LHCN-M2 (cell line): ENCODE data around the gene OTUB2. TPM values are rescaled to one million over a fixed set of nuclear protein-coding genes. Genes with fewer than 3 reads are reported as not detected.
A peak's percentile ranks its signal among the peaks of the same experiment; 100 is the strongest.

Source experiments
- DNase-seq: peaks from one replicate; pipeline ENCODE4 v3.0.0-alpha.2; 2012; ENCODE audit warnings: low read depth
- total RNA-seq: library from RNA; depleted of rRNA; stranded (reverse); fragments of >200 nt; gene quantifications from 2 replicates; pipeline ENCODE4 v1.2.3, GENCODE V29; 2014

OTUB2 gene
- total RNA-seq, 1 experiment from 2014 or later, result 0.69 TPM

DNA sequence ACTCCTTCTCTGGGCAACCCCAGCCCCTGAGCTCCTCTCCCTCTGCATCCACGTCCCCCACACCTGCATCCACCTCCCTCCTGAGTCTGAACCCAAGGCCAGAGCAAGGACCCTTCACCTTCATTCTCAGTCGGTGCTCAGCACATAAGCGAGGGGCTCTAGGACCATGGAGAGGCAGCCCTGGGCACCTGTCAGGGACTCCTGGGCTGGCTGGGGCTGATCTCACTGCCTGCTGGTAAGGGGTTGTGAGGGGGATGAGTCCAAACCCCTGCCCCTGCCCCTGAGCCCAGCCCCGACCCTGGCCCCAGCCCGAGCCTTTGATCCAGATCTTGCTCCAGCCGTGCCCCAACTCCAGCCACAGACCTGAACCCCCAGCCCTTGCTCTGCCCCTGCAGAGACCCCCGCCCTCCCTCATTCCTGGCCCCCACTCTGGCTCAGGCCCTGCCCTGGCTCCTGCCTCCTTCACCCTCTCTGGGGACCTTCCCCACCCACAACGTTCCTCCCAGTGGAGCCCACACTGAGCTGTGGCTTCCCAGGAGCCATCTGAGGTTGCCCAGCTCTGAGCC lies 29.9 kb upstream of the OTUB2 start:
- no peak for DNase-seq

DNA sequence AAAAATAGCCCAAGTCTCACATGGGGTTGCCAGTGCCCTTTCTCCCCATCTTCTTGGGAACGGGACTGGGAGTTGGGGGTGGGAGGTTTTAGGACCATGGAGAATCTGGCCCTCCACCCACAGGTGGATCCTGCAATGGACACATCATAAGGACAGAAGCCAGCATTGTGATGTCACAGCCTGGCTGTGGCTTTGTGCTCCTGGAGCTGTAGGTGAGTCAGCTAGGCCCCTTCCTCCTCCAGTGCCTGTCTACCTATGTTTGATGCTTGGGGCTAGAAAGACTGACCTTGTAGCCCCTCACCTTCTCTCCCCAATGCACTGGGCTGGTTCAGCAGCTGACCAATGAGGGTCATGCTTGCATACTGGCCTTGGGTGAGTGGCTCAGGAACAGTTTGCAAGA lies 29.1 kb upstream of the OTUB2 start, which contains the start of gene CCDC197:
Gene CCDC197 (plus strand): TSS at position 220 of the 400 bp plus-strand sequence. CDS start 831 bp downstream, outside the sequence.
- DNase-seq, result no peak

DNA sequence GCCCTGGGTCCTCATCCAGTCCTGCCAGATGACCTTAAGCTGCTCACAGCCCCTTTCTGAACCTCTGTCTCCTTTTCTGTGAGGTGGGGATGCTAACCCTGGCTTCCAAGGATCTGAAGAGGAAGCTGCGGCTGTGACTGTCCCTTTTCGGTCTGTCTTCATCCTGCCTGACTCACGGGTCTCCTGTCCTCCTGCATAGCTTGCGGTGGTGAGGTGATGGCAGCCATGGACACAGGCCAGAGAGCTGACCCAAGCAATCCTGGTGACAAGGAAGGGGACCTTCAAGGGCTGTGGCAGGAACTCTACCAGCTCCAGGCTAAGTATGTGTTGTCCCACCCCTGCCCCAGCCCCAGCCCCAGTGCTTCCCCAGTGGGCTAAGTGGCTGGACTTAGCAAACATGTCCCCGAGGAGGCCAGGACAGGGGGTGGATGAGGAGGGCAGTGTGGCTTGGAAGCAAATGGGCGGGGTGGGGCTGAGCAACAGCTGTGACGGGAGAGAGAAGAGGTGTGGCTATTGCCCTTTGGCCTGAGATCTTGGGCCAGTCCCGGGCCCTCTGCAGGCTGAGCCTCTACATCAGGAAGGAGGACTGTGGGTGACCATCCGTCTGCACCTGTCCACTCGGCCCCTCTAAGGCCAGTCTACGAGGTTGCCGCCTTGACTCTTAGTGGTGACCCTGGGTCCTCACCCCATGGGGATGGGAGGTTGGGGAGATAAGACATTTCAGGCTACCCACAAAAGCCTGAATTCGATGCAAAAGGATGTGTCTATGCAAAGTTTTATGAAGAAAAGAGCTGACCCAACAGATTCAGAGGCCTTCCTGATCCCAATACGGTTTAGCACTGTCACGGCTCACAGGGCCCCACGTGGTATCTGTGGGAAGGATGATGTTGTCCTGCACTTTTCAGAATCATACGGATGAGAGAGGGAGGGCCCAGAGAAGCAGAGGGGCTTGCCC lies 27.9 kb upstream of the OTUB2 start:
- no peak for DNase-seq

- DNase-seq, result no peak
Observed at GRCh38 chr14:93998871-93999403, 27.2 kb upstream of the OTUB2 start.

- no peak for DNase-seq
Observed at GRCh38 chr14:93999573-93999972, 26.6 kb upstream of the OTUB2 start.

DNA sequence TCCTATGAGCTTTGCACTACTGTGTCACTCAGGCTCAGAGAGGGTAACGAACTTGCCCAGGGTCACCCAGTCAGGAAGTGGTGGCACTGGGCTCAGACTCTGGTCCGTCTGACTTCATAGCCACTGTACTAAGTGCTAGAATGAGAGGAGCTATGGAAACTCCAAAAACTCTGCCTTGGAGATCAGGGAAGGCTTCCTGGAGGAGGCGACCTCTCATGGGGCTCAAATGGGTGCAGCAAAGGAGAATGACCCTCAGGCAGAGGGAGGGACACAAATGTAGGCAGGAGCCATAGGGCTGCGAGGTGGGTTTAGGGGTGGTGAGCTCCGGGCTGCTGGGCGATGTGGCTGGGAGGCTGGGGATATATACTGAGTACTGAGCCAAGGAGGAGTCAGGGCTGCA lies 25.9 kb upstream of the OTUB2 start:
- no peak for DNase-seq

- DNase-seq, result no peak
Observed at GRCh38 chr14:94001016-94001415, 25.1 kb upstream of the OTUB2 start.

GRCh38 chr14:94001501-94002396 lies 24.4 kb upstream of the OTUB2 start:
- DNase-seq, result peak; percentile 46

- no peak for DNase-seq
Observed at GRCh38 chr14:94003397-94003796, 22.7 kb upstream of the OTUB2 start.

- no peak for DNase-seq
Observed at GRCh38 chr14:94004015-94004414, 22.1 kb upstream of the OTUB2 start.

DNA sequence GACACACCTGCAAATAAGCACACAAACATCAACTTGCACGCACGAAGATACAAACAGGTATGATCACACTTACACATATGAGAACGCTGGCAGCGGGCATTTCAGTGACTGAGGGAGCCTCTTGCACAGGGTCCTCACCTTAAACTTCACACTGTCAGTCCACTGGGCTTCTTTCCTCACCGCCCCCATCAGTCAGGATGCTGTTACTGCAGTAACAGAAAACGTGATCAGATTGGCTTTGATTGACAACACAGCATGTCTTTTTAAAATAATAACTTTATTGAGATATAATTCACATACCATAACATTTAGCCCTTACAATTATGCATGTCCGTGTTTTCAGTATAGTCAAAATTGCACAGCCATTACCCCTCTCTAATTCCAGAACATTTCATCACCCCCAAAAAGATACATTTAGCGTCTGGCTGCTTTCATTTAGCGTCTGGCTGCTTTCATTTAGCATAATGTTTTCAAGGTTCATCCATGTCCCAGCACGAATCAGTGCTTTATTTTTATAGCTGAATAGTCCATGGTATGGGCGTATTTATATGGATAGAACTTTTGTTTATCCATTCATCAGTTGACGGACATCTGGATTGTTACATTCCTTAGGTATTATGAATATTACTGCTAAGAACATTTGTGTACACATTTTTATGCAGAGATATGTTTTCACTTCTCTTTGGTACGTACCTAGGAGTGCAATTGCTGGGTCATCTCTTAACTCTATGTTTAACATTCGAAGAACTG lies 20.6 kb upstream of the OTUB2 start:
- DNase-seq, result no peak

GRCh38 chr14:94008234-94008633 lies 17.9 kb upstream of the OTUB2 start:
- no peak for DNase-seq

- DNase-seq, result peak; percentile 71
Observed at GRCh38 chr14:94009767-94010166, 16.4 kb upstream of the OTUB2 start.

GRCh38 chr14:94010625-94011024 lies 15.5 kb upstream of the OTUB2 start:
- no peak for DNase-seq

GRCh38 chr14:94011795-94012194 lies 14.3 kb upstream of the OTUB2 start:
- peak; percentile 20 for DNase-seq

DNA sequence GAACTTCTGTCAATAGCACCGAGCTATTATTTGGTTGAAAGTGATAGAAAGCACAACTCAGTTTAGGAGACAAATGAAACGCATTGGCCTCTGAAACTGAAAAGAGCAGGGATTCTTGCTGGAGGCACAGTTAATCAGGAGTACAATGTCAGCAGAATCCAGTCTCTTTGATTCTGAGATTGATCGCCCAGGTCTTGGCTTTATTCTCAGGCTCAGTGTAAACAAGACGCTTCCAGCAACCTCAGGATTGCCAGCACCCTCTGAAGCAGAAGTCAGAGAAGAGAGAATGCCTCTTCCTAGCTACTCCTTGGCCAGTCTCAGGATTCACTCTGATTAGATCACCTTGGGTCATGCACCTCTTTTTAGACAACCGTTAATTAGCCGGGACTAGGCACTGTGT lies 11.8 kb upstream of the OTUB2 start:
- no peak for DNase-seq

DNA sequence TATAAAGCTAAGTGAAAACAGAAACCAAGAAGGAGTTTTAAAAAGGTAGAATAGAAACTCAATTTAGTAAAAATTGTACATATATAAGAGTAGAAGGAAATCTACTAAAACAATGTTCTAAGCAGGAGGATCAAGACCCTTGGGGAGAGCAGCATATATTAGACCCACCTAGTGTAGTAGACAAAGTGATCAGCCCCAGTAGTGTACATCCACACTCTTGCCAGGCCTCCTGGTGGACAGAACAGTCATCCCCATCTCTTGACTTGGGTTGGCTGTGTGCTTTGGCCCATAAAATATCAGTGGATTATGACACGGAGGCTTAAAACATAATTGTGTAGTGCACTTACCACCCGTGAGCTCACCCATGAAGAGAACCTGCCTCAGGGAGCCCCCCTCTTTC lies 10.9 kb upstream of the OTUB2 start:
- DNase-seq, result no peak

DNA sequence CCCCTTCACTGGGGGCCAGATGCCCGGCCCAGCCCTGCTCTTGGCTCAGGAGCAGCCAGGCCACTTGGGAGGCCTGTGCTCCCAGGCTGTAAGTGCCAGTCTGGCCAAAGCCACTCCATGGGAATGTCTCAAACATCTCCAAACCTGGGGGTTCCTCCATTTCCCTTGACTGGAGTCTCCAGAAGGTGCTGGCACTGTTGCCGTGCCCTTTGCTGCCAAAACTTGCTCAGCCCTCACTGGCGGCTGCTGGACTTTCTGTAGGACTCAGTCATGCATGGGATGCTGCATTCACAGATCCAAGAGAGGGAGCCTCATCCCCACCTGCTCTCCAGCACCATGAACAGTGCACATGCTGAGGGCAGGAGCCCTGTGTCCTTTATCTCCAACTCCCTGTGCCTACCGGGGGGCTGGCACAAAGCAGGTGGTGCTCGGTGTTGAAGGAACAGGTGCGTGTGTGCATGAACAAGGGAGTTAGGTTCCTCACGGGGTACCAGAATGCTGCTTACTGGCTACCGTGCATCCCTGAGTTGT lies 9.6 kb upstream of the OTUB2 start:
- no peak for DNase-seq

- no peak for DNase-seq
Observed at GRCh38 chr14:94018308-94018707, 7.8 kb upstream of the OTUB2 start.

- no peak for DNase-seq
Observed at GRCh38 chr14:94019329-94019728, 6.8 kb upstream of the OTUB2 start.

DNA sequence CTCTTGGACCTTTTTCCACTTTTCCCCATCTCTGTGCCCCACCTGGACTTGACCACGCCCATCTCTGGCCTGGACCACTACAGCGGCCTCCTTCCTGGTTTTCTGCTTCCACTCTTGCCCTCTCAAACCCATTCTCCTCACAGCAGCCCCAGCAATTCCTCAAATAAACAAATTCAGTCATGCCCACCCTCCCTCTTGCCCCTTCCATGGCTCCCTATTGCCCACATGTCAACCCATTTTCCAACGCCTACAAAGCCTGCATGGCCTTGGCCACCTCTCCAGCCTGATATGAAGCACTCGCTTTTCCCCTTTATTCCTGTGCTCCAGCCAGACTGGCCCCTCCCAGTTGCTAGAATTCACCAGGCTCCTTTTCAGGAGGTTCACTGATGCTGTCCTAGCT lies 5.9 kb upstream of the OTUB2 start:
- no peak for DNase-seq
